AG04450 (cell line): ENCODE results near the gene OST4. TPM values are rescaled to one million over a fixed set of nuclear protein-coding genes. Genes with fewer than 3 reads are reported as not detected.

ENCODE experiments used
- CTCF ChIA-PET: fragments of 300-600, 350-600 bp; formaldehyde crosslinking; extraction: SDS; loops from one replicate; lab custom pipeline; 2022; ENCODE audit warnings: antibody characterized with exemption, inconsistent platforms; lab: Charles Lee
- POLR2A ChIA-PET: fragments of 350-600 bp; formaldehyde crosslinking; extraction: SDS; loops from one replicate; lab custom pipeline; 2021; ENCODE audit warnings: antibody characterized with exemption, inconsistent platforms; lab: Yijun Ruan, JAX
- DNase-seq: peaks from one replicate; pipeline ENCODE4 v3.0.0-alpha.2; 2011; ENCODE audit warnings: low read depth, low spot score
- H3K27ac ChIP-seq: one replicate; pipeline ENCODE4 v1.5.1; 2012; ENCODE audit warnings: low read depth, low read length, control low read depth
- H3K27me3 ChIP-seq: one replicate; pipeline ENCODE4 v1.6.0; 2012; ENCODE audit warnings: low read length; ENCODE audit not compliant: control insufficient read depth, insufficient read depth
- H3K4me3 ChIP-seq: 2 replicates; pipeline ENCODE4 v1.5.1; 2011; ENCODE audit warnings: mild to moderate bottlenecking, low read depth, low read length, control low read depth
- H3K9me3 ChIP-seq: 2 replicates; pipeline ENCODE4 v1.5.1; 2012; ENCODE audit warnings: low read length; ENCODE audit not compliant: control insufficient read depth, insufficient read depth
- polyA plus RNA-seq: library from polyadenylated mRNA; depleted of rRNA; stranded (reverse); fragments of >200 nt; gene quantifications from 2 replicates; pipeline ENCODE4 v1.2.3, GENCODE V29; 2011
- TF ChIP-seq, protein P1 (sequence below): IDR thresholded peaks from 2 replicates; pipeline ENCODE4 v1.5.1; 2011; ENCODE audit warnings: low read depth, low read length, control low read depth, inconsistent platforms

Gene OST4
- polyA plus RNA-seq, 1 experiment, result 679 TPM

GRCh38 chr2:27087823-27088410, 16.5 kb upstream of the OST4 start:
- H3K27me3 ChIP-seq, result no peaks in the 10 kb centered on the region
- H3K9me3 ChIP-seq, result no peaks in the 10 kb centered on the region
- TF ChIP-seq, protein P1, sequence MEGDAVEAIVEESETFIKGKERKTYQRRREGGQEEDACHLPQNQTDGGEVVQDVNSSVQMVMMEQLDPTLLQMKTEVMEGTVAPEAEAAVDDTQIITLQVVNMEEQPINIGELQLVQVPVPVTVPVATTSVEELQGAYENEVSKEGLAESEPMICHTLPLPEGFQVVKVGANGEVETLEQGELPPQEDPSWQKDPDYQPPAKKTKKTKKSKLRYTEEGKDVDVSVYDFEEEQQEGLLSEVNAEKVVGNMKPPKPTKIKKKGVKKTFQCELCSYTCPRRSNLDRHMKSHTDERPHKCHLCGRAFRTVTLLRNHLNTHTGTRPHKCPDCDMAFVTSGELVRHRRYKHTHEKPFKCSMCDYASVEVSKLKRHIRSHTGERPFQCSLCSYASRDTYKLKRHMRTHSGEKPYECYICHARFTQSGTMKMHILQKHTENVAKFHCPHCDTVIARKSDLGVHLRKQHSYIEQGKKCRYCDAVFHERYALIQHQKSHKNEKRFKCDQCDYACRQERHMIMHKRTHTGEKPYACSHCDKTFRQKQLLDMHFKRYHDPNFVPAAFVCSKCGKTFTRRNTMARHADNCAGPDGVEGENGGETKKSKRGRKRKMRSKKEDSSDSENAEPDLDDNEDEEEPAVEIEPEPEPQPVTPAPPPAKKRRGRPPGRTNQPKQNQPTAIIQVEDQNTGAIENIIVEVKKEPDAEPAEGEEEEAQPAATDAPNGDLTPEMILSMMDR, result no peak
- ChIA-PET CTCF (interaction anchor here (0.6 to 1.5 kb wide), 7 partner anchors 36 to 215 kb away, joined by 3 to 6 read pairs (median 4); no protein-coding TSS in a partner anchor), POLR2A (interaction anchor here (0.8 to 7.7 kb wide), 4 partner anchors 20 to 230 kb away, joined by 3 to 53 read pairs (median 7); partner anchors contain the start of gene AGBL5)
- no peak for DNase-seq
- H3K4me3 ChIP-seq, result no peak overlapping the region
- H3K27ac ChIP-seq, result no peak overlapping the region

DNA sequence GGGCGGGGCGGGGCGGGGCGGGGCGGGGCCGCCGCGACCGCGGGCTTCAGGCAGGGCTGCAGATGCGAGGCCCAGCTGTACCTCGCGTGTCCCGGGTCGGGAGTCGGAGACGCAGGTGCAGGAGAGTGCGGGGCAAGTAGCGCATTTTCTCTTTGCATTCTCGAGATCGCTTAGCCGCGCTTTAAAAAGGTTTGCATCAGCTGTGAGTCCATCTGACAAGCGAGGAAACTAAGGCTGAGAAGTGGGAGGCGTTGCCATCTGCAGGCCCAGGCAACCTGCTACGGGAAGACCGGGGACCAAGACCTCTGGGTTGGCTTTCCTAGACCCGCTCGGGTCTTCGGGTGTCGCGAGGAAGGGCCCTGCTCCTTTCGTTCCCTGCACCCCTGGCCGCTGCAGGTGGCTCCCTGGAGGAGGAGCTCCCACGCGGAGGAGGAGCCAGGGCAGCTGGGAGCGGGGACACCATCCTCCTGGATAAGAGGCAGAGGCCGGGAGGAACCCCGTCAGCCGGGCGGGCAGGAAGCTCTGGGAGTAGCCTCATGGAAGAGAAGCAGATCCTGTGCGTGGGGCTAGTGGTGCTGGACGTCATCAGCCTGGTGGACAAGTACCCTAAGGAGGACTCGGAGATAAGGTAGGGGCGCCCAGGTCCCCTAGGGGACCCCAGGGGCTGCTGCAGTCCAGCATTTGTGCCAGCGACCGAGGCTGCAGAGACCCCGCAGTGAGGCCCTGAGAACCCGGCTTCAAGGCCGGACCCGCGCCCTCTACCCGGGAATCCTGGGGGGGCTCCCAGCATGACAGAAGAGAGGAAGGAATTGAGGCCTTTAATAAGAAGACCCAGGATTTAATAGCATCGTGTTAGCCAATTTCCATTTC, 15.5 kb upstream of the OST4 start, which contains the start of gene KHK:
Gene KHK, plus strand, starts transcription at position 49 of the 870 bp plus-strand sequence. Its CDS starts 488 bp downstream, at position 537.
- no peak for DNase-seq
- peak within 1 kb of the TSS; percentile 52 for H3K4me3 ChIP-seq
- no peaks in the 10 kb centered on the region; the same call in 1 of the 2 replicates for H3K9me3 ChIP-seq
- TF ChIP-seq, protein P1, result no peak
- no peak within 1 kb of the TSS for H3K27ac ChIP-seq
- H3K27me3 ChIP-seq, result no peaks in the 10 kb centered on the region
- ChIA-PET CTCF (interaction anchor here (0.7 to 1.5 kb wide), 9 partner anchors 9 to 196 kb away, joined by 3 to 6 read pairs (median 5); no protein-coding TSS in a partner anchor), POLR2A (interaction anchor here (0.5 to 7.7 kb wide), 6 partner anchors 14 to 231 kb away, joined by 3 to 53 read pairs (median 4); partner anchors contain the start of gene AGBL5)

DNA sequence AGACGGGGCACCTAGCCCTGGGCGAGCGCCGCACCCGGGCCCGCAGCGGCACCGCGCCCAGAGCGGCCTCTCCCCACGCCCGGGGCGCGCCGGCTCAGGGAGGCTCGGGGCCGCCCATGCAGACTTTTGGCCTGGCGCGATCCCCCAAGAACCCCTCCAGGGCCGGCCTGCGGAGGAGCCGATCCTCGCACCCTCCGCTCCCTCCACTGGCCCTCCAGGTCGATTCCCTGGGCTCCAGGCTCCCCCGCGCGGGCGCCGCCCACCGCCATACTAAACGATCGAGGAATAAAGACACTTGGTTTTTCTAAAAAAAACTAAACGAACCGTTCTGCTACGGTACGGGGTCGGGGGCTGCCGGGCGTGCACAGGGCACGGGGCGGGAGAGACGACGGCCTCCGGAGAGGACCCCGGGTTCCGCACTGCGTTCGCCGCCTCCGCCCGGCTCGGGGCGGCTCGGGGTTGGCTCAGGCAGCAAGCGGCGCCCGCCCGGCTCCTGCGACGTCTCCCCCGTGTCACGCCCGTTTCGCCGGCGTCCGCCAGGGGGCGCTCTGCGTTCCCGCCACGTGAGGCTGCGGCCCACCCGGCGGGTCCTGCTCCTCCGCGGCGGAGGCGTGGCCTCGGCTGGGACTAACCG, 14.8 kb upstream of the OST4 start:
- H3K4me3 ChIP-seq, result peak overlapping the region; percentile 49
- H3K27me3 ChIP-seq, result no peaks in the 10 kb centered on the region
- CTCF ChIA-PET, result interaction anchor here (0.7 to 1.5 kb wide), 5 partner anchors 10 to 197 kb away, joined by 3 to 6 read pairs (median 5); no protein-coding TSS in a partner anchor
- TF ChIP-seq, protein P1, result peak; percentile 64
- POLR2A ChIA-PET, result interaction anchor here (0.9 to 7.7 kb wide), 4 partner anchors 13 to 34 kb away, joined by 3 to 53 read pairs (median 4); partner anchors contain the start of gene AGBL5
- DNase-seq, result peak; percentile 74
- H3K27ac ChIP-seq, result no peak overlapping the region
- no peaks in the 10 kb centered on the region; the same call in 1 of the 2 replicates for H3K9me3 ChIP-seq

- ChIA-PET POLR2A (interaction anchor here (0.9 to 7.7 kb wide), 2 partner anchors 30 to 34 kb away, joined by 4 to 53 read pairs; partner anchors contain the start of gene AGBL5), CTCF (no interaction called here)
- TF ChIP-seq, protein P1, result peak; percentile 32; the same call in 1 of the 2 replicates
- Histone ChIP-seq H3K27me3 (no peaks in the 10 kb centered on the region), H3K4me3 (peak overlapping the region; percentile 29), H3K9me3 (no peaks in the 10 kb centered on the region; the same call in 1 of the 2 replicates), H3K27ac (no peak overlapping the region)
- DNase-seq, result no peak
Observed at GRCh38 chr2:27085673-27086089, 14.2 kb upstream of the OST4 start.
